Measurements from ENCODE around the gene DMRTC2.

DMRTC2 gene

GRCh38 chr19:41845001-41845050 lies at the start of gene DMRTC2:
Gene DMRTC2 (plus strand): TSS chr19:41845042. CDS start chr19:41847429, 2,387 bp downstream.
- no peak for DNase-seq (ENCODE audit: low read depth, low spot score)

- DNase-seq (ENCODE audit: low read depth, low spot score): no peak
Observed at GRCh38 chr19:41796362-41796761, 48.5 kb upstream of the DMRTC2 start, which contains the start of gene CEACAM3. Gene CEACAM3 (plus strand): TSS chr19:41796587. CDS start chr19:41796678, 91 bp downstream.

GRCh38 chr19:41796901-41797300 lies 47.9 kb upstream of the DMRTC2 start:
- DNase-seq (ENCODE audit: low read depth, low spot score): no peak

GRCh38 chr19:41799444-41800000 lies 45.3 kb upstream of the DMRTC2 start:
- no peak for DNase-seq (ENCODE audit: low read depth, low spot score)

GRCh38 chr19:41801031-41801430 lies 43.8 kb upstream of the DMRTC2 start:
- no peak for DNase-seq (ENCODE audit: low read depth, low spot score)

- DNase-seq (ENCODE audit: low read depth, low spot score): no peak
Observed at GRCh38 chr19:41801792-41802211, 43.0 kb upstream of the DMRTC2 start.

- DNase-seq (ENCODE audit: low read depth, low spot score): no peak
Observed at GRCh38 chr19:41802770-41803169, 42.1 kb upstream of the DMRTC2 start.

GRCh38 chr19:41804336-41804735 lies 40.5 kb upstream of the DMRTC2 start:
- no peak for DNase-seq (ENCODE audit: low read depth, low spot score)

- no peak for DNase-seq (ENCODE audit: low read depth, low spot score)
Observed at GRCh38 chr19:41807176-41807575, 37.7 kb upstream of the DMRTC2 start.

GRCh38 chr19:41808663-41809566 lies 35.9 kb upstream of the DMRTC2 start:
- DNase-seq (ENCODE audit: low read depth, low spot score): no peak

GRCh38 chr19:41810301-41810700 lies 34.5 kb upstream of the DMRTC2 start:
- no peak for DNase-seq (ENCODE audit: low read depth, low spot score)

GRCh38 chr19:41811036-41811435 lies 33.8 kb upstream of the DMRTC2 start:
- no peak for DNase-seq (ENCODE audit: low read depth, low spot score)

GRCh38 chr19:41811981-41812380 lies 32.9 kb upstream of the DMRTC2 start:
- no peak for DNase-seq (ENCODE audit: low read depth, low spot score)

- DNase-seq (ENCODE audit: low read depth, low spot score): no peak
Observed at GRCh38 chr19:41813911-41814310, 30.9 kb upstream of the DMRTC2 start.

- no peak for DNase-seq (ENCODE audit: low read depth, low spot score)
Observed at GRCh38 chr19:41815301-41815700, 29.5 kb upstream of the DMRTC2 start.

GRCh38 chr19:41816761-41817160 lies 28.1 kb upstream of the DMRTC2 start:
- no peak for DNase-seq (ENCODE audit: low read depth, low spot score)

- DNase-seq (ENCODE audit: low read depth, low spot score): peak; percentile 51
Observed at GRCh38 chr19:41821003-41821735, 23.7 kb upstream of the DMRTC2 start.

- no peak for DNase-seq (ENCODE audit: low read depth, low spot score)
Observed at GRCh38 chr19:41837981-41838708, 6.7 kb upstream of the DMRTC2 start.

GRCh38 chr19:41839211-41839610 lies 5.6 kb upstream of the DMRTC2 start:
- no peak for DNase-seq (ENCODE audit: low read depth, low spot score)

GRCh38 chr19:41843371-41843770 lies 1.5 kb upstream of the DMRTC2 start:
- DNase-seq (ENCODE audit: low read depth, low spot score): no peak

- DNase-seq (ENCODE audit: low read depth, low spot score): peak; percentile 30
Observed at GRCh38 chr19:41844601-41845000, 241 bp upstream of the DMRTC2 start, which contains the start of gene LYPD4. Gene LYPD4 (minus strand): TSS chr19:41844683. CDS start chr19:41839285, 5,398 bp downstream.

- DNase-seq (ENCODE audit: low read depth, low spot score): no peak
Observed at GRCh38 chr19:41845051-41845590, 279 bp downstream of the DMRTC2 start.

Data from ELF-1 (cell line).